ENCODE measurements around the gene UNC5B. TPM values are rescaled to one million over a fixed set of nuclear protein-coding genes. Genes with fewer than 3 reads are reported as not detected.
A peak's percentile ranks its signal among the peaks of the same experiment; 100 is the strongest.

UNC5B gene
- total RNA-seq, 1 experiment from 2014 or later = 80.5 TPM

- H3K27me3 Mint-ChIP-seq (ENCODE audit: insufficient read depth, unreplicated experiment) = peaks cover 8% of the 10 kb centered on the region
- no peak for DNase-seq (ENCODE audit: unreplicated experiment)
- peaks cover 5% of the 10 kb centered on the region for H3K36me3 Mint-ChIP-seq (ENCODE audit: insufficient read depth, unreplicated experiment)
- CTCF ChIA-PET = interaction anchor here (1.3 to 1.7 kb wide), 4 partner anchors 22 to 316 kb away, joined by 3 to 7 read pairs (median 3); no protein-coding TSS in a partner anchor
- intact Hi-C loops (cut with micrococcal nuclease) = no loop called here
- TF ChIP-seq CTCF (IDR thresholded peaks at IDR 0.05; ENCODE audit: unreplicated experiment) = no peak
- BruUV-seq (replicated peaks) = no TSS peak
- peak overlapping the region; percentile 83 for H3K27ac Mint-ChIP-seq (ENCODE audit: low read depth, unreplicated experiment)
- POLR2A ChIA-PET = interaction anchor here (0.7 to 9.3 kb wide), 4 partner anchors 29 to 505 kb away, joined by 3 to 146 read pairs (median 6); no protein-coding TSS in a partner anchor
- H3K4me1 Mint-ChIP-seq (ENCODE audit: insufficient read depth, unreplicated experiment) = peaks cover 25% of the 10 kb centered on the region
- no peaks in the 10 kb centered on the region for H3K9me3 Mint-ChIP-seq (ENCODE audit: unreplicated experiment)
- H3K4me3 Mint-ChIP-seq (ENCODE audit: unreplicated experiment) = peak overlapping the region; percentile 79
Measured at GRCh38 chr10:71216363-71216695, 4.0 kb downstream of the UNC5B start.

- DNase-seq (ENCODE audit: unreplicated experiment) = no peak
- BruUV-seq (replicated peaks) = no TSS peak
- intact Hi-C loops (cut with micrococcal nuclease) = no loop called here
- Mint-ChIP-seq H3K9me3 (ENCODE audit: unreplicated experiment) (no peaks in the 10 kb centered on the region), H3K27ac (ENCODE audit: low read depth, unreplicated experiment) (peak overlapping the region; percentile 83), H3K4me3 (ENCODE audit: unreplicated experiment) (peak overlapping the region; percentile 79), H3K4me1 (ENCODE audit: insufficient read depth, unreplicated experiment) (peaks cover 25% of the 10 kb centered on the region), H3K36me3 (ENCODE audit: insufficient read depth, unreplicated experiment) (peaks cover 5% of the 10 kb centered on the region), H3K27me3 (ENCODE audit: insufficient read depth, unreplicated experiment) (peaks cover 3% of the 10 kb centered on the region)
- CTCF ChIA-PET = interaction anchor here (0.6 to 1.6 kb wide), 5 partner anchors 22 to 1012 kb away, joined by 3 to 7 read pairs (median 3); no protein-coding TSS in a partner anchor
- TF ChIP-seq CTCF (IDR thresholded peaks at IDR 0.05; ENCODE audit: unreplicated experiment) = no peak
- POLR2A ChIA-PET = interaction anchor here (0.7 to 9.3 kb wide), 4 partner anchors 29 to 505 kb away, joined by 3 to 146 read pairs (median 6); no protein-coding TSS in a partner anchor
Measured at GRCh38 chr10:71216751-71217265, 4.4 kb downstream of the UNC5B start.

GRCh38 chr10:71217266-71218045 is 5.1 kb downstream of the UNC5B start:
- ChIA-PET CTCF (interaction anchor here (0.6 to 1.6 kb wide), 6 partner anchors 21 to 1012 kb away, joined by 3 to 4 read pairs (median 3); no protein-coding TSS in a partner anchor), POLR2A (interaction anchor here (0.6 to 9.3 kb wide), 5 partner anchors 28 to 286 kb away, joined by 3 to 146 read pairs (median 3); no protein-coding TSS in a partner anchor)
- peak overlapping the region; percentile 83 for H3K27ac Mint-ChIP-seq (ENCODE audit: low read depth, unreplicated experiment)
- TSS peak; percentile 24 for BruUV-seq (replicated peaks)
- H3K36me3 Mint-ChIP-seq (ENCODE audit: insufficient read depth, unreplicated experiment) = peaks cover 5% of the 10 kb centered on the region
- H3K27me3 Mint-ChIP-seq (ENCODE audit: insufficient read depth, unreplicated experiment) = no peaks in the 10 kb centered on the region
- H3K4me3 Mint-ChIP-seq (ENCODE audit: unreplicated experiment) = peak overlapping the region; percentile 79
- H3K9me3 Mint-ChIP-seq (ENCODE audit: unreplicated experiment) = no peaks in the 10 kb centered on the region
- intact Hi-C loops (cut with micrococcal nuclease) = no loop called here
- no peak for TF ChIP-seq CTCF (IDR thresholded peaks at IDR 0.05; ENCODE audit: unreplicated experiment)
- DNase-seq (ENCODE audit: unreplicated experiment) = peak; percentile 36
- H3K4me1 Mint-ChIP-seq (ENCODE audit: insufficient read depth, unreplicated experiment) = peaks cover 25% of the 10 kb centered on the region

- H3K27me3 Mint-ChIP-seq (ENCODE audit: insufficient read depth, unreplicated experiment) = no peaks in the 10 kb centered on the region
- peak overlapping the region; percentile 79 for H3K4me3 Mint-ChIP-seq (ENCODE audit: unreplicated experiment)
- peak; percentile 80 for DNase-seq (ENCODE audit: unreplicated experiment)
- H3K4me1 Mint-ChIP-seq (ENCODE audit: insufficient read depth, unreplicated experiment) = peaks cover 25% of the 10 kb centered on the region
- ChIA-PET POLR2A (interaction anchor here (0.6 to 9.3 kb wide), 8 partner anchors 11 to 383 kb away, joined by 3 to 146 read pairs (median 4); no protein-coding TSS in a partner anchor), CTCF (interaction anchor here (0.6 to 1.6 kb wide), 4 partner anchors 24 to 315 kb away, joined by 3 to 4 read pairs (median 3); no protein-coding TSS in a partner anchor)
- no peaks in the 10 kb centered on the region for H3K9me3 Mint-ChIP-seq (ENCODE audit: unreplicated experiment)
- intact Hi-C loops (cut with micrococcal nuclease) = no loop called here
- no peak for TF ChIP-seq CTCF (IDR thresholded peaks at IDR 0.05; ENCODE audit: unreplicated experiment)
- BruUV-seq (replicated peaks) = no TSS peak
- peaks cover 5% of the 10 kb centered on the region for H3K36me3 Mint-ChIP-seq (ENCODE audit: insufficient read depth, unreplicated experiment)
- peak overlapping the region; percentile 8 for H3K27ac Mint-ChIP-seq (ENCODE audit: low read depth, unreplicated experiment)
Measured at GRCh38 chr10:71218046-71218650, 5.8 kb downstream of the UNC5B start.

All from MCF 10A (cell line).